ENCODE results near the gene MFAP2.

MFAP2 gene

GRCh38 chr1:16980473-16981268 is at the start of gene MFAP2:
Gene MFAP2 (minus strand): TSS chr1:16980620. CDS start chr1:16978273, 2,347 bp downstream.
- DNase-seq (ENCODE audit: low spot score): no peak

GRCh38 chr1:17030206-17030605 is 49.8 kb upstream of the MFAP2 start:
- DNase-seq (ENCODE audit: low spot score): no peak

- no peak for DNase-seq (ENCODE audit: low spot score)
Observed at GRCh38 chr1:17028662-17029188, 48.3 kb upstream of the MFAP2 start.

- DNase-seq (ENCODE audit: low spot score): no peak
Observed at GRCh38 chr1:17027900-17028299, 47.5 kb upstream of the MFAP2 start.

GRCh38 chr1:17027403-17027802 is 47.0 kb upstream of the MFAP2 start:
- no peak for DNase-seq (ENCODE audit: low spot score)

- DNase-seq (ENCODE audit: low spot score): no peak
Observed at GRCh38 chr1:17024721-17025120, 44.3 kb upstream of the MFAP2 start.

- no peak for DNase-seq (ENCODE audit: low spot score)
Observed at GRCh38 chr1:17023573-17023972, 43.2 kb upstream of the MFAP2 start.

GRCh38 chr1:17023102-17023501 is 42.7 kb upstream of the MFAP2 start:
- no peak for DNase-seq (ENCODE audit: low spot score)

GRCh38 chr1:17021896-17022295 is 41.5 kb upstream of the MFAP2 start:
- DNase-seq (ENCODE audit: low spot score): no peak

GRCh38 chr1:17020502-17020901 is 40.1 kb upstream of the MFAP2 start:
- DNase-seq (ENCODE audit: low spot score): no peak

- DNase-seq (ENCODE audit: low spot score): no peak
Observed at GRCh38 chr1:17018849-17019248, 38.4 kb upstream of the MFAP2 start.

GRCh38 chr1:17017435-17017834 is 37.0 kb upstream of the MFAP2 start:
- no peak for DNase-seq (ENCODE audit: low spot score)

GRCh38 chr1:17016317-17016661 is 35.9 kb upstream of the MFAP2 start:
- no peak for DNase-seq (ENCODE audit: low spot score)

GRCh38 chr1:17014671-17015567 is 34.5 kb upstream of the MFAP2 start:
- no peak for DNase-seq (ENCODE audit: low spot score)

GRCh38 chr1:17013491-17014320 is 33.3 kb upstream of the MFAP2 start:
- DNase-seq (ENCODE audit: low spot score): no peak

GRCh38 chr1:17012775-17013490 is 32.5 kb upstream of the MFAP2 start:
- no peak for DNase-seq (ENCODE audit: low spot score)

GRCh38 chr1:17011439-17012307 is 31.3 kb upstream of the MFAP2 start, which contains the start of gene ATP13A2:
Gene ATP13A2 (minus strand): TSS chr1:17011928. CDS start chr1:17011738, 190 bp downstream.
- DNase-seq (ENCODE audit: low spot score): peak; percentile 96

- DNase-seq (ENCODE audit: low spot score): no peak
Observed at GRCh38 chr1:17011092-17011438, 30.6 kb upstream of the MFAP2 start.

GRCh38 chr1:17009706-17010105 is 29.3 kb upstream of the MFAP2 start:
- no peak for DNase-seq (ENCODE audit: low spot score)

- no peak for DNase-seq (ENCODE audit: low spot score)
Observed at GRCh38 chr1:17008208-17008855, 27.9 kb upstream of the MFAP2 start.
